ENCODE results near the gene XAB2.

The XAB2 gene

GRCh38 chr19:7670790-7671189, 41.4 kb upstream of the XAB2 start:
- no peak overlapping the region for H3K4me3 ChIP-seq (ENCODE audit: low read depth, low read length)
- TF ChIP-seq CTCF (IDR thresholded peaks at IDR 0.05; ENCODE audit: insufficient read depth, low read depth, low read length, missing control alignments) = no peak
- no peak for DNase-seq (ENCODE audit: low read depth)

- DNase-seq (ENCODE audit: low read depth) = no peak
- no peak for TF ChIP-seq CTCF (IDR thresholded peaks at IDR 0.05; ENCODE audit: insufficient read depth, low read depth, low read length, missing control alignments)
- H3K4me3 ChIP-seq (ENCODE audit: low read depth, low read length) = peak overlapping the region; percentile 15; the same call in 1 of the 2 replicates
These were observed 40.9 kb upstream of the XAB2 start for GRCh38 chr19:7670150-7670783.

- TF ChIP-seq CTCF (IDR thresholded peaks at IDR 0.05; ENCODE audit: insufficient read depth, low read depth, low read length, missing control alignments) = no peak
These were observed 40.3 kb upstream of the XAB2 start for GRCh38 chr19:7669641-7670040.

GRCh38 chr19:7668842-7669241, 39.5 kb upstream of the XAB2 start, which contains the start of gene RETN:
Gene RETN, plus strand, starts transcription at chr19:7669049. Its CDS starts 278 bp downstream, at chr19:7669327.
- no peak within 1 kb of the TSS for H3K4me3 ChIP-seq (ENCODE audit: low read depth, low read length)
- DNase-seq (ENCODE audit: low read depth) = no peak
- TF ChIP-seq CTCF (IDR thresholded peaks at IDR 0.05; ENCODE audit: insufficient read depth, low read depth, low read length, missing control alignments) = no peak

More at GRCh38 chr19:7669641-7670040, 40.3 kb upstream of the XAB2 start:
- no peak overlapping the region for H3K4me3 ChIP-seq (ENCODE audit: low read depth, low read length)
- DNase-seq (ENCODE audit: low read depth) = no peak

GRCh38 chr19:7665076-7665475, 35.7 kb upstream of the XAB2 start:
- no peak for TF ChIP-seq CTCF (IDR thresholded peaks at IDR 0.05; ENCODE audit: insufficient read depth, low read depth, low read length, missing control alignments)
- no peak overlapping the region for H3K4me3 ChIP-seq (ENCODE audit: low read depth, low read length)
- DNase-seq (ENCODE audit: low read depth) = no peak

- no peak for DNase-seq (ENCODE audit: low read depth)
- no peak for TF ChIP-seq CTCF (IDR thresholded peaks at IDR 0.05; ENCODE audit: insufficient read depth, low read depth, low read length, missing control alignments)
- H3K4me3 ChIP-seq (ENCODE audit: low read depth, low read length) = no peak overlapping the region
These were observed 34.4 kb upstream of the XAB2 start for GRCh38 chr19:7663706-7664105.

- no peak overlapping the region for H3K4me3 ChIP-seq (ENCODE audit: low read depth, low read length)
- no peak for DNase-seq (ENCODE audit: low read depth)
- TF ChIP-seq CTCF (IDR thresholded peaks at IDR 0.05; ENCODE audit: insufficient read depth, low read depth, low read length, missing control alignments) = no peak
These were observed 33.3 kb upstream of the XAB2 start for GRCh38 chr19:7662657-7663056.

Measured in GM12865 (cell line).